Neural progenitor cell (in vitro differentiated cells): ENCODE data around the gene TNFSF8. TPM values are rescaled to one million over a fixed set of nuclear protein-coding genes. Genes with fewer than 3 reads are reported as not detected.

Experiments used
- DNase-seq: peaks from one replicate; pipeline ENCODE4 v3.0.0-alpha.2; 2016; ENCODE audit warnings: low spot score
- H2AFZ ChIP-seq: fragments of 200-600 bp; sonication (generic); replicated peaks from 2 replicates; pipeline ENCODE4 v1.6.1; 2016; ENCODE audit warnings: antibody characterized with exemption
- H3F3A ChIP-seq: fragments of 200-600 bp; sonication (generic); 2 replicates; pipeline ENCODE4 v1.6.1; 2016; ENCODE audit warnings: antibody characterized with exemption, low read depth
- H3K27ac ChIP-seq: fragments of 200-600 bp; sonication (generic); 2 replicates; pipeline ENCODE4 v1.5.1; 2016; ENCODE audit warnings: mild to moderate bottlenecking
- H3K27me3 ChIP-seq: fragments of 200-600 bp; sonication (generic); 2 replicates; pipeline ENCODE4 v1.6.1; 2016; ENCODE audit warnings: mild to moderate bottlenecking, moderate library complexity
- H3K36me3 ChIP-seq: fragments of 200-600 bp; sonication (generic); 2 replicates; pipeline ENCODE4 v1.5.1; 2016
- H3K4me1 ChIP-seq: fragments of 200-600 bp; sonication (generic); 2 replicates; pipeline ENCODE4 v1.6.1; 2016; ENCODE audit warnings: mixed run types
- H3K4me2 ChIP-seq: fragments of 200-600 bp; sonication (generic); 2 replicates; pipeline ENCODE4 v1.6.1; 2016
- H3K4me3 ChIP-seq: fragments of 200-600 bp; sonication (generic); 2 replicates; pipeline ENCODE4 v1.5.1; 2016
- H3K79me2 ChIP-seq: fragments of 200-600 bp; sonication (generic); 2 replicates; pipeline ENCODE4 v1.6.1; 2016; ENCODE audit warnings: low read depth
- H3K9ac ChIP-seq: fragments of 200-600 bp; sonication (generic); 2 replicates; pipeline ENCODE4 v1.6.1; 2016
- H3K9me3 ChIP-seq: fragments of 200-600 bp; sonication (generic); 2 replicates; pipeline ENCODE4 v1.5.1; 2016; ENCODE audit warnings: low read depth
- H4K20me1 ChIP-seq: fragments of 200-600 bp; sonication (generic); 2 replicates; pipeline ENCODE4 v1.6.1; 2016; ENCODE audit warnings: low read depth
- H3K27ac Mint-ChIP-seq: 3 replicates; pipeline ENCODE4 v1.8.0; 2021; ENCODE audit warnings: mixed read lengths
- H3K27me3 Mint-ChIP-seq: 2 replicates; pipeline ENCODE4 v1.8.0; 2022; ENCODE audit warnings: low read depth, mild to moderate bottlenecking, inconsistent platforms, moderate library complexity, mixed read lengths; ENCODE audit not compliant: insufficient read depth
- H3K36me3 Mint-ChIP-seq: 3 replicates; pipeline ENCODE4 v1.8.0; 2021; ENCODE audit warnings: mixed read lengths
- H3K4me1 Mint-ChIP-seq: 3 replicates; pipeline ENCODE4 v1.8.0; 2021; ENCODE audit warnings: mixed read lengths
- H3K4me3 Mint-ChIP-seq: 3 replicates; pipeline ENCODE4 v1.8.0; 2021; ENCODE audit warnings: mild to moderate bottlenecking, moderate library complexity, mixed read lengths
- H3K9me3 Mint-ChIP-seq: 3 replicates; pipeline ENCODE4 v1.8.0; 2020; ENCODE audit warnings: mixed read lengths
- CTCF ChIP-seq: fragments of 200-600 bp; sonication (generic); IDR thresholded peaks from 2 replicates; pipeline ENCODE4 v1.5.1; 2017; ENCODE audit warnings: antibody characterized with exemption, mild to moderate bottlenecking
- EZH2 ChIP-seq: fragments of 200-600 bp; sonication (generic); IDR thresholded peaks from 2 replicates; pipeline ENCODE4 v1.6.1; 2017; ENCODE audit warnings: antibody characterized with exemption, mild to moderate bottlenecking, moderate library complexity
- EZH2phosphoT487 ChIP-seq: fragments of 200-600 bp; sonication (generic); IDR thresholded peaks from 2 replicates; pipeline ENCODE4 v1.6.1; 2017; ENCODE audit warnings: antibody characterized with exemption
- total RNA-seq: library from RNA; depleted of rRNA; stranded (reverse); fragments of >200 nt; gene quantifications from 2 replicates; pipeline ENCODE4 v1.2.3, GENCODE V29; 2015; ENCODE audit warnings: low replicate concordance

Gene TNFSF8
- total RNA-seq, 1 donor from 2014 or later, result not detected

- H3K4me2 ChIP-seq, result peak overlapping the region; percentile 27
- no peak overlapping the region for H3K9ac ChIP-seq
- Mint-ChIP-seq H3K9me3 (peaks cover 2% of the 10 kb centered on the region), H3K4me3 (no peak overlapping the region), H3K4me1 (no peaks in the 10 kb centered on the region), H3K27ac (no peak overlapping the region), H3K27me3 (no peaks in the 10 kb centered on the region), H3K36me3 (no peaks in the 10 kb centered on the region)
- peak overlapping the region; percentile 93 for H2AFZ ChIP-seq
- H3K27me3 ChIP-seq, result no peaks in the 10 kb centered on the region
- H3K79me2 ChIP-seq, result no peaks in the 10 kb centered on the region
- H4K20me1 ChIP-seq, result no peaks in the 10 kb centered on the region
- H3K27ac ChIP-seq, result no peak overlapping the region
- H3F3A ChIP-seq, result no peaks in the 10 kb centered on the region
- TF ChIP-seq EZH2 (no peak), CTCF (no peak), EZH2phosphoT487 (no peak)
- peak; percentile 42 for DNase-seq
- H3K4me3 ChIP-seq, result no peak overlapping the region
- peaks cover 8% of the 10 kb centered on the region for H3K4me1 ChIP-seq
- no peaks in the 10 kb centered on the region for H3K36me3 ChIP-seq
- H3K9me3 ChIP-seq, result no peaks in the 10 kb centered on the region
These were observed 60.5 kb downstream of the TNFSF8 start for GRCh38 chr9:114869845-114870244.

GRCh38 chr9:114869378-114869777 lies 61.0 kb downstream of the TNFSF8 start:
- no peak for DNase-seq
- Histone ChIP-seq H3K4me1 (peaks cover 8% of the 10 kb centered on the region), H3K4me2 (peak overlapping the region; percentile 27), H3K36me3 (no peaks in the 10 kb centered on the region), H3K4me3 (no peak overlapping the region), H4K20me1 (no peaks in the 10 kb centered on the region), H3K27ac (no peak overlapping the region), H2AFZ (peak overlapping the region; percentile 93), H3K9me3 (no peaks in the 10 kb centered on the region), H3F3A (no peaks in the 10 kb centered on the region), H3K9ac (no peak overlapping the region), H3K27me3 (no peaks in the 10 kb centered on the region), H3K79me2 (no peaks in the 10 kb centered on the region)
- no peak overlapping the region for H3K4me3 Mint-ChIP-seq
- H3K4me1 Mint-ChIP-seq, result no peaks in the 10 kb centered on the region
- H3K27me3 Mint-ChIP-seq, result no peaks in the 10 kb centered on the region
- no peak overlapping the region for H3K27ac Mint-ChIP-seq
- H3K9me3 Mint-ChIP-seq, result peaks cover 2% of the 10 kb centered on the region
- no peak for TF ChIP-seq CTCF
- TF ChIP-seq EZH2, result no peak
- no peak for TF ChIP-seq EZH2phosphoT487
- H3K36me3 Mint-ChIP-seq, result no peaks in the 10 kb centered on the region

- Histone ChIP-seq H3F3A (no peaks in the 10 kb centered on the region), H4K20me1 (no peaks in the 10 kb centered on the region), H3K4me3 (no peak overlapping the region), H2AFZ (no peak overlapping the region), H3K36me3 (no peaks in the 10 kb centered on the region), H3K79me2 (no peaks in the 10 kb centered on the region), H3K27me3 (no peaks in the 10 kb centered on the region), H3K9ac (no peak overlapping the region), H3K4me2 (no peak overlapping the region), H3K9me3 (no peaks in the 10 kb centered on the region), H3K4me1 (peaks cover 8% of the 10 kb centered on the region), H3K27ac (no peak overlapping the region)
- Mint-ChIP-seq H3K9me3 (peaks cover 2% of the 10 kb centered on the region), H3K27ac (no peak overlapping the region), H3K36me3 (no peaks in the 10 kb centered on the region), H3K4me1 (no peaks in the 10 kb centered on the region), H3K4me3 (no peak overlapping the region), H3K27me3 (no peaks in the 10 kb centered on the region)
- TF ChIP-seq EZH2phosphoT487 (no peak), EZH2 (no peak), CTCF (no peak)
- DNase-seq, result no peak
These were observed 63.1 kb downstream of the TNFSF8 start for GRCh38 chr9:114867327-114867726.
